HEK293T (cell line): ENCODE data around the gene SF3B6.

Experiments
- ARNT ChIP-seq: fragments of 450-650 bp; IDR thresholded peaks from 2 replicates; pipeline ENCODE4 v1.6.1; 2017; ENCODE audit warnings: mild to moderate bottlenecking
- BHLHE40 ChIP-seq: fragments of 450-650 bp; IDR thresholded peaks from 2 replicates; pipeline ENCODE4 v1.6.1; 2016; ENCODE audit warnings: mild to moderate bottlenecking, moderate library complexity, borderline replicate concordance
- FOXK2 ChIP-seq: fragments of 450-650 bp; IDR thresholded peaks from 2 replicates; pipeline ENCODE4 v1.6.1; 2016; ENCODE audit warnings: mild to moderate bottlenecking
- FOXM1 ChIP-seq: fragments of 450-650 bp; IDR thresholded peaks from 2 replicates; pipeline ENCODE4 v1.6.1; 2017; ENCODE audit warnings: mild to moderate bottlenecking, borderline replicate concordance
- L3MBTL2 ChIP-seq: fragments of 450-650 bp; conservative IDR thresholded peaks from 2 replicates; pipeline ENCODE4 v1.6.1; 2016; ENCODE audit warnings: mild to moderate bottlenecking
- LEF1 ChIP-seq: fragments of 450-650 bp; IDR thresholded peaks from 2 replicates; pipeline ENCODE4 v1.6.1; 2017; ENCODE audit warnings: mild to moderate bottlenecking, borderline replicate concordance
- NFRKB ChIP-seq: fragments of 450-650 bp; IDR thresholded peaks from 2 replicates; pipeline ENCODE4 v1.6.1; 2016; ENCODE audit warnings: mild to moderate bottlenecking, moderate library complexity
- SP1 ChIP-seq: fragments of 450-650 bp; IDR thresholded peaks from 2 replicates; pipeline ENCODE4 v1.6.1; 2017
- SUZ12 ChIP-seq: fragments of 450-650 bp; IDR thresholded peaks from 2 replicates; pipeline ENCODE4 v1.6.1; 2016; ENCODE audit warnings: mild to moderate bottlenecking
- ZNF384 ChIP-seq: fragments of 450-650 bp; IDR thresholded peaks from 2 replicates; pipeline ENCODE4 v1.6.1; 2016

GRCh38 chr2:24021122-24021998, 54.8 kb downstream of the SF3B6 start:
- TF ChIP-seq BHLHE40 (no peak), ARNT (no peak), FOXK2 (no peak), LEF1 (no peak), SP1 (no peak), NFRKB (no peak), ZNF384 (no peak), SUZ12 (no peak), FOXM1 (no peak), L3MBTL2 (no peak)
